Endothelial cell of umbilical vein (primary cell): ENCODE data around the gene MAP4K4.

Experiments
- CTCF ChIP-seq, 2 donors: IDR thresholded peaks; 1 replicate in 1 of 2; 2 replicates in 1 of 2; pipeline ENCODE4 v1.5.1; 2011; ENCODE audit warnings: low read length in 2 of 2, mild to moderate bottlenecking in 2 of 2, moderate library complexity in 2 of 2, control low read depth in 1 of 2, inconsistent platforms in 1 of 2, low read depth in 1 of 2; ENCODE audit not compliant: insufficient read depth in 1 of 2; ENCODE audit errors: extremely low read depth in 1 of 2
- EZH2 ChIP-seq: IDR thresholded peaks from 2 replicates; pipeline ENCODE4 v1.6.1; 2012; ENCODE audit warnings: borderline replicate concordance, low read depth, mild to moderate bottlenecking, moderate library complexity, low read length, inconsistent platforms; ENCODE audit not compliant: severe bottlenecking
- FOS ChIP-seq: IDR thresholded peaks from 2 replicates; pipeline ENCODE4 v1.6.1; 2011; ENCODE audit warnings: mild to moderate bottlenecking, low read length, moderate library complexity, borderline replicate concordance; ENCODE audit not compliant: insufficient read depth
- GATA2 ChIP-seq: IDR thresholded peaks from 2 replicates; pipeline ENCODE4 v1.7.0; 2011; ENCODE audit warnings: low read depth, mild to moderate bottlenecking, moderate library complexity, mixed read lengths, low read length; ENCODE audit not compliant: insufficient read length, insufficient read depth
- JUN ChIP-seq: IDR thresholded peaks from 2 replicates; pipeline ENCODE4 v1.6.1; 2011; ENCODE audit warnings: borderline replicate concordance, low read depth; ENCODE audit not compliant: insufficient read length, insufficient read depth
- MAX ChIP-seq: IDR thresholded peaks from 2 replicates; pipeline ENCODE4 v1.6.1; 2011; ENCODE audit not compliant: insufficient read depth, insufficient read length
- MYC ChIP-seq: IDR thresholded peaks from one replicate; pipeline ENCODE4 v1.6.1; 2011; ENCODE audit warnings: mild to moderate bottlenecking, low read depth, low read length
- POLR2A ChIP-seq: IDR thresholded peaks from 2 replicates; pipeline ENCODE4 v1.6.1; 2012; ENCODE audit warnings: low read depth, mild to moderate bottlenecking, control low read depth, low read length
- POLR2AphosphoS5 ChIP-seq: IDR thresholded peaks from 2 replicates; pipeline ENCODE4 v1.6.1; 2012; ENCODE audit warnings: low read depth, mild to moderate bottlenecking, control low read depth, low read length, moderate library complexity; ENCODE audit not compliant: insufficient read depth

GRCh38 chr2:101905746-101906336, 208.3 kb downstream of the MAP4K4 start:
- TF ChIP-seq CTCF (IDR thresholded peaks at IDR 0.05; ENCODE audit: extremely low read depth in 1 of 2, insufficient read depth in 1 of 2, low read depth in 1 of 2, low read length in 2 of 2) (no peak), JUN (no peak), POLR2A (no peak), EZH2 (no peak), POLR2AphosphoS5 (no peak), GATA2 (no peak), MYC (no peak), FOS (no peak), MAX (no peak)
